OCI-LY7 (cell line): Measurements from ENCODE around the gene TANC1. TPM values are rescaled to one million over a fixed set of nuclear protein-coding genes. Genes with fewer than 3 reads are reported as not detected.

Source experiments
- BruUV-seq: library from RNA; stranded (reverse); fragments of 400-500 nt; replicated peaks from 2 replicates; lab custom pipeline; 2021; lab: Mats Ljungman, UMichigan
- CTCF ChIA-PET: fragments of 300-600 bp; sonication (Branson Sonifier 250); formaldehyde crosslinking; loops from one replicate; lab custom pipeline; 2022; ENCODE audit warnings: antibody characterized with exemption; ENCODE audit not compliant: unreplicated experiment; lab: Charles Lee
- POLR2A ChIA-PET: fragments of 300-600 bp; sonication (Branson Sonifier 250); formaldehyde crosslinking; loops from one replicate; lab custom pipeline; 2022; ENCODE audit warnings: antibody characterized with exemption; lab: Charles Lee
- DNase-seq: peaks from one replicate; pipeline ENCODE4 v3.0.0-alpha.2; 2015; ENCODE audit warnings: low spot score
- H2AFZ ChIP-seq: fragments of 200-600 bp; sonication (generic), shearing (Covaris generic); 2 replicates; pipeline ENCODE4 v1.6.1; 2014; ENCODE audit warnings: mild to moderate bottlenecking, antibody characterized with exemption, low read length, moderate library complexity
- H3K27ac ChIP-seq: fragments of 200-600 bp; sonication (generic); 2 replicates; pipeline ENCODE4 v1.5.1; 2014; ENCODE audit warnings: mixed run types, low read depth, mild to moderate bottlenecking, moderate library complexity, low read length, inconsistent platforms; ENCODE audit not compliant: poor library complexity, severe bottlenecking
- H3K36me3 ChIP-seq: fragments of 200-600 bp; sonication (generic); 2 replicates; pipeline ENCODE4 v1.6.1; 2014; ENCODE audit warnings: mild to moderate bottlenecking, antibody characterized with exemption, low read length, moderate library complexity, mixed read lengths; ENCODE audit not compliant: insufficient read depth
- H3K4me1 ChIP-seq: fragments of 200-600 bp; sonication (generic); 2 replicates; pipeline ENCODE4 v1.5.1; 2014; ENCODE audit warnings: mild to moderate bottlenecking, low read length; ENCODE audit not compliant: insufficient read depth, poor library complexity, severe bottlenecking
- H3K4me2 ChIP-seq: fragments of 200-600 bp; sonication (generic); 2 replicates; pipeline ENCODE4 v1.6.1; 2014; ENCODE audit warnings: mild to moderate bottlenecking, low read length
- H3K4me3 ChIP-seq: fragments of 200-600 bp; sonication (generic); 2 replicates; pipeline ENCODE4 v1.5.1; 2014; ENCODE audit warnings: mild to moderate bottlenecking, low read depth, low read length; ENCODE audit not compliant: poor library complexity, severe bottlenecking
- H3K79me2 ChIP-seq: fragments of 200-600 bp; sonication (generic); 2 replicates; pipeline ENCODE4 v1.6.1; 2016; ENCODE audit warnings: low read depth, mild to moderate bottlenecking, low read length, moderate library complexity, mixed read lengths; ENCODE audit not compliant: insufficient read depth
- H3K9me2 ChIP-seq: fragments of 200-600 bp; sonication (generic); 2 replicates; pipeline ENCODE4 v1.6.1; 2016; ENCODE audit warnings: mild to moderate bottlenecking, low read length, mixed read lengths; ENCODE audit not compliant: insufficient read depth
- H3K9me3 ChIP-seq: fragments of 200-600 bp; sonication (generic); 2 replicates; pipeline ENCODE4 v1.6.1; 2014; ENCODE audit warnings: mild to moderate bottlenecking, mixed run types, low read length, mixed read lengths
- H4K20me1 ChIP-seq: fragments of 200-600 bp; sonication (generic); 2 replicates; pipeline ENCODE4 v1.6.1; 2014; ENCODE audit warnings: mild to moderate bottlenecking, antibody characterized with exemption, low read length, moderate library complexity, mixed read lengths; ENCODE audit not compliant: insufficient read depth
- EZH2phosphoT487 ChIP-seq: fragments of 200-600 bp; sonication (generic); IDR thresholded peaks from 2 replicates; pipeline ENCODE4 v1.6.1; 2018; ENCODE audit warnings: low read depth, borderline replicate concordance, mild to moderate bottlenecking, mixed run types, antibody characterized with exemption, low read length, moderate library complexity, mixed read lengths
- intact Hi-C: fragments of 100-400 bp; cut with micrococcal nuclease; formaldehyde crosslinking; loops from one replicate; pipeline ENCODE4 v1.10.0; 2022; ENCODE audit not compliant: unreplicated experiment
- total RNA-seq, 2 experiments: library from RNA; depleted of rRNA in 1 of 2; stranded (reverse); fragments of >200 nt in 1 of 2; shearing (Covaris generic) in 1 of 2; gene quantifications; 2 replicates each; pipeline ENCODE4 v1.2.3, GENCODE V29; 2014 to 2022
- TF ChIP-seq, protein P1 (sequence below): fragments of 200-600 bp; sonication (generic); conservative IDR thresholded peaks from 2 replicates; pipeline ENCODE4 v1.5.1; 2014; ENCODE audit warnings: mild to moderate bottlenecking, antibody characterized with exemption, low read length, moderate library complexity, mixed read lengths

TANC1 gene
- total RNA-seq, 2 experiments from 2014 or later = 0.04 TPM; not detected in 1

GRCh38 chr2:158973116-158973956 lies 4.9 kb downstream of the TANC1 start:
- BruUV-seq = no TSS peak
- no peak for TF ChIP-seq EZH2phosphoT487
- TF ChIP-seq, protein P1, sequence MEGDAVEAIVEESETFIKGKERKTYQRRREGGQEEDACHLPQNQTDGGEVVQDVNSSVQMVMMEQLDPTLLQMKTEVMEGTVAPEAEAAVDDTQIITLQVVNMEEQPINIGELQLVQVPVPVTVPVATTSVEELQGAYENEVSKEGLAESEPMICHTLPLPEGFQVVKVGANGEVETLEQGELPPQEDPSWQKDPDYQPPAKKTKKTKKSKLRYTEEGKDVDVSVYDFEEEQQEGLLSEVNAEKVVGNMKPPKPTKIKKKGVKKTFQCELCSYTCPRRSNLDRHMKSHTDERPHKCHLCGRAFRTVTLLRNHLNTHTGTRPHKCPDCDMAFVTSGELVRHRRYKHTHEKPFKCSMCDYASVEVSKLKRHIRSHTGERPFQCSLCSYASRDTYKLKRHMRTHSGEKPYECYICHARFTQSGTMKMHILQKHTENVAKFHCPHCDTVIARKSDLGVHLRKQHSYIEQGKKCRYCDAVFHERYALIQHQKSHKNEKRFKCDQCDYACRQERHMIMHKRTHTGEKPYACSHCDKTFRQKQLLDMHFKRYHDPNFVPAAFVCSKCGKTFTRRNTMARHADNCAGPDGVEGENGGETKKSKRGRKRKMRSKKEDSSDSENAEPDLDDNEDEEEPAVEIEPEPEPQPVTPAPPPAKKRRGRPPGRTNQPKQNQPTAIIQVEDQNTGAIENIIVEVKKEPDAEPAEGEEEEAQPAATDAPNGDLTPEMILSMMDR = no peak
- DNase-seq = no peak
- Histone ChIP-seq H3K4me1 (no peaks in the 10 kb centered on the region), H3K4me2 (no peak overlapping the region), H3K9me3 (no peaks in the 10 kb centered on the region), H3K36me3 (no peaks in the 10 kb centered on the region), H2AFZ (no peak overlapping the region), H3K79me2 (no peaks in the 10 kb centered on the region), H3K27ac (no peak overlapping the region), H3K4me3 (no peak overlapping the region), H4K20me1 (no peaks in the 10 kb centered on the region), H3K9me2 (no peaks in the 10 kb centered on the region)
- ChIA-PET POLR2A (no interaction called here), CTCF (no interaction called here)
- intact Hi-C loops = no loop called here

DNA sequence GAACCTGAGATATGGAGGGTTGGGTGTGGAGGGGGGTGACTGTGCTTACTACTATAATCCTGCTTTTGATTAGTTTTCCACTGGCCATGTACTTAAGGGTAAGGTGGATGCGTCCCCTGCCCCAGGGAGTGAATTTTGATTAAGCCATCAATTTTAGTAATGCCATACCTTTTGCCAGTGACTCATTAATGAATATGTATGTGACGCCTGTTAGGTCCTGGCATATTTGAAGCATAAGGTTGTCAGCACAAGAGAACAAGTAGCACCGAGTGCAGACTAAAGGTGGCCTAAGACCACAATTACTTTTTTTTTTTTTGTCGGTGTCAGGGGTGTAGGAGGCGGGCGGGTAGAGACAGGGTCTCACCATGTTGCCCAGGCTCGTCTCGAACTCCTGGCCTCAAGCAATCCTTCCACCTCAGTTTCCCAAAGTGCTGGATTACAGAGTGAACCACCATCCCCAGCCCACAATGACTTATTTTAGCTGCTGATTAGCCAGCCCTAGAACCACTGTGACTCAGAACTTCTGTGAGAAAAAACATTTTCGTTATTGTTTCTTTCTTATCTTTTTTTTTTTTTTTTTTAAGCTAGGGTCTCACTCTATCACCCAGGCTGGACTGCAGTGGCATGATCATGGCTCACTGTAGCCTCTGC lies 7.0 kb downstream of the TANC1 start:
- TF ChIP-seq, protein P1 = no peak
- no peak for TF ChIP-seq EZH2phosphoT487
- H3K27ac ChIP-seq = no peak overlapping the region
- H2AFZ ChIP-seq = no peak overlapping the region
- CTCF ChIA-PET = no interaction called here
- H3K36me3 ChIP-seq = no peaks in the 10 kb centered on the region
- H3K4me1 ChIP-seq = no peaks in the 10 kb centered on the region
- H3K79me2 ChIP-seq = no peaks in the 10 kb centered on the region
- no peaks in the 10 kb centered on the region for H4K20me1 ChIP-seq
- DNase-seq = no peak
- intact Hi-C loops = no loop called here
- no peak overlapping the region for H3K4me3 ChIP-seq
- no peaks in the 10 kb centered on the region for H3K9me2 ChIP-seq
- no peak overlapping the region for H3K4me2 ChIP-seq
- no peaks in the 10 kb centered on the region for H3K9me3 ChIP-seq
- BruUV-seq = no TSS peak
- POLR2A ChIA-PET = no interaction called here

GRCh38 chr2:158979772-158980171 lies 11.3 kb downstream of the TANC1 start:
- no peaks in the 10 kb centered on the region for H3K9me3 ChIP-seq
- TF ChIP-seq, protein P1 = no peak
- TF ChIP-seq EZH2phosphoT487 = no peak
- ChIA-PET CTCF (no interaction called here), POLR2A (no interaction called here)
- no peaks in the 10 kb centered on the region for H3K4me1 ChIP-seq
- H3K4me2 ChIP-seq = no peak overlapping the region
- no peak overlapping the region for H3K4me3 ChIP-seq
- H3K36me3 ChIP-seq = no peaks in the 10 kb centered on the region
- no peak overlapping the region for H2AFZ ChIP-seq
- H4K20me1 ChIP-seq = no peaks in the 10 kb centered on the region
- H3K79me2 ChIP-seq = no peaks in the 10 kb centered on the region
- no peaks in the 10 kb centered on the region for H3K9me2 ChIP-seq
- intact Hi-C loops = no loop called here
- DNase-seq = no peak
- no TSS peak for BruUV-seq
- H3K27ac ChIP-seq = no peak overlapping the region
